SJCRH30 (cell line): ENCODE measurements around the gene EPN2. TPM values are rescaled to one million over a fixed set of nuclear protein-coding genes. Genes with fewer than 3 reads are reported as not detected.

Source experiments
- DNase-seq, 2 experiments: peaks; one replicate each; pipeline ENCODE4 v3.0.0-alpha.2; 2015 to 2020
- H3K27ac ChIP-seq: fragments of 250-450 bp; sonication (Bioruptor Pico); 2 replicates; pipeline ENCODE4 v1.5.1; 2020; ENCODE audit warnings: mild to moderate bottlenecking, moderate library complexity
- H3K27me3 ChIP-seq: fragments of 250-450 bp; sonication (Bioruptor Pico); 2 replicates; pipeline ENCODE4 v1.5.1; 2020; ENCODE audit warnings: mild to moderate bottlenecking, moderate library complexity
- H3K36me3 ChIP-seq: fragments of 250-450 bp; sonication (Bioruptor Pico); 2 replicates; pipeline ENCODE4 v1.5.1; 2020; ENCODE audit warnings: mild to moderate bottlenecking, moderate library complexity
- H3K4me1 ChIP-seq: fragments of 250-450 bp; sonication (Bioruptor Pico); 2 replicates; pipeline ENCODE4 v1.5.1; 2020; ENCODE audit warnings: mild to moderate bottlenecking, moderate library complexity
- H3K4me3 ChIP-seq: fragments of 250-450 bp; sonication (Bioruptor Pico); 2 replicates; pipeline ENCODE4 v1.5.1; 2020; ENCODE audit warnings: mild to moderate bottlenecking, moderate library complexity
- H3K9me3 ChIP-seq: fragments of 250-450 bp; sonication (Bioruptor Pico); replicated peaks from 2 replicates; pipeline ENCODE4 v1.5.1; 2020; ENCODE audit warnings: mild to moderate bottlenecking, moderate library complexity
- total RNA-seq: library from RNA; depleted of rRNA; stranded (reverse); fragments of >200 nt; shearing (Covaris generic); gene quantifications from 2 replicates; pipeline ENCODE4 v1.2.3, GENCODE V29; 2014

The EPN2 gene
- total RNA-seq, 1 experiment from 2014 or later: 64.1 TPM

GRCh38 chr17:19286751-19287341 is 49.7 kb downstream of the EPN2 start:
- Histone ChIP-seq H3K27ac (no peak overlapping the region), H3K36me3 (peaks cover 12% of the 10 kb centered on the region), H3K4me3 (no peak overlapping the region), H3K4me1 (no peaks in the 10 kb centered on the region), H3K27me3 (no peaks in the 10 kb centered on the region), H3K9me3 (no peaks in the 10 kb centered on the region)
- DNase-seq: no peak

DNA sequence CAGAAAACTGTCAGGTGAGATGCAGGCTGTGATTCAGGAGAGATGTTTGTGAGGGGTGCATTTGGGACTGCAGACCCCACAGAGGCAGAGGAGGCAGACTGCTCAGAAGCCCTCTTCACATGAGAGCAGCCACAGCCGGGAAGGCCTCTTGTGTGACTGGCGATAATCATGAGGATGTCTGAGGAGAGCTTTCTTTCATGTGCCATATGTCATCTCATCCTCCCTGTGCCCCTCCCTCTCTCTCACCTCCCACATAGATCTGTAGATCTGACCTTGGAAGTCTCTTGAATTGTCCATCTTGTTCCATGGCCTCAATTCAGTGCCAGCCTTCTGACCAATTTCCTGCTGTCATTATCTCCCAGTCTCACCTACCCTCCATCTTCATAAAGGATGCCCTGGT is 50.5 kb downstream of the EPN2 start:
- no peaks in the 10 kb centered on the region for H3K4me1 ChIP-seq
- no peaks in the 10 kb centered on the region for H3K27me3 ChIP-seq
- H3K36me3 ChIP-seq: peaks cover 8% of the 10 kb centered on the region
- H3K27ac ChIP-seq: no peak overlapping the region
- H3K4me3 ChIP-seq: no peak overlapping the region
- H3K9me3 ChIP-seq: no peaks in the 10 kb centered on the region
- DNase-seq: no peak

DNA sequence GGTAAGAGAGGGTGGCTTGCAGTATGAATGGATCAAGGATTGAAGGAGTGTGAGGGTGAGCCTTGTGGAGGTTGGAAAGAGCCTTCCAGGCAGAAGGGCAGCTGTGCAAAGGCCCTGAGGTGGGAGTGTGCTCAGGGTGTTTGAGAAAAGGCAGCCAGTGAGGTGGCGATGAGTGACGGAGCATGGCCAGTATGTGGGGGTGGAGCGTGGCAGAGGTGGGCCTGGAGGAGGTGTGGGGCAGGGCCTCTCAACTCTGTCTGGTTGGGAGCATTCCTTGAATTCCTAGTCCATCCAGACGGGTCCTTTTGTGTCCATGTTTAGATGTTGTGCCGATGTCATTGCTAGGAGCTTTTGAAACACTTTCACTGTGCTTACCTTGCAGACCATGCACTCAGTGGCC is 51.3 kb downstream of the EPN2 start:
- Histone ChIP-seq H3K4me1 (no peaks in the 10 kb centered on the region), H3K27me3 (no peaks in the 10 kb centered on the region), H3K27ac (no peak overlapping the region), H3K9me3 (no peaks in the 10 kb centered on the region), H3K36me3 (peaks cover 5% of the 10 kb centered on the region), H3K4me3 (no peak overlapping the region)
- no peak for DNase-seq

- no peak for DNase-seq
- H3K9me3 ChIP-seq: no peaks in the 10 kb centered on the region
- H3K27ac ChIP-seq: no peak overlapping the region
- H3K4me3 ChIP-seq: no peak overlapping the region
- peaks cover 5% of the 10 kb centered on the region for H3K36me3 ChIP-seq
- H3K4me1 ChIP-seq: no peaks in the 10 kb centered on the region
- no peaks in the 10 kb centered on the region for H3K27me3 ChIP-seq
These were observed 53.0 kb downstream of the EPN2 start for GRCh38 chr17:19290066-19290705.

DNA sequence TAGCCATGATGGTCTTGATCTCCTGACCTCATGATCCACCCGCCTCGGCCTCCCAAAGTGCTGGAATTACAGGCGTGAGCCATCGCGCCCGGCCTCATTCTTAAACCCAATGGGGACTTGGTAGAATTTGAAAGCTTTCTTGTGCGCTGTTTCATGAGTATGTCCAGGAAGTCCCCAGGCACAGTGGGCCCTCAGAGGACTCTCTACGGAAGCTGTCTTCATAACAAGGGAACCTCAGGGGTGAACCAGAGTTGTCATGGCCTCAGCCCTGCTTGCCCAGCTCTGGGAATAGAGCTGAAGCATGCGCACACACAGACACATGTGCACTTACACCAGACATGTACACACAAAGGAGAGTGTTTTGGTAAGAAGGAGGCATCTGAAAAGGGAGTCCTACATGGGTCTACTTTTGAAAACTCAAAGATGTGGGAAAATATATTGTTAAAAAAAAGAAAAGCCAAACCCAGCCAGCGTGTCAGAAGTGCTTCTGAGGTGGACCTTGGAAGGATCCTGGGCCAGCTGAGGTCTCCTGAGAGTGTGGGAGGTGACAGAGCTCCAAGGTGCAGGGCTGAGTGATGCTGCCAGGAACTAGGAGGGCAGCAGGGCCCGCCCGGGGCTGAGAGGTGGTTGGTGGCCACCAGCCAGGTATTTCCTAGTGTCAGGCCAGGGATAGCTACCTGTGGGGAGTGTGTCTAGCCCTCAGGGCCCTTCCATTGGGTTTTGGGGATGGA is 54.6 kb downstream of the EPN2 start:
- Histone ChIP-seq H3K36me3 (peaks cover 5% of the 10 kb centered on the region; the same call in 1 of the 2 replicates), H3K27ac (no peak overlapping the region), H3K27me3 (no peaks in the 10 kb centered on the region), H3K4me1 (no peaks in the 10 kb centered on the region), H3K9me3 (no peaks in the 10 kb centered on the region), H3K4me3 (no peak overlapping the region)
- no peak for DNase-seq

DNA sequence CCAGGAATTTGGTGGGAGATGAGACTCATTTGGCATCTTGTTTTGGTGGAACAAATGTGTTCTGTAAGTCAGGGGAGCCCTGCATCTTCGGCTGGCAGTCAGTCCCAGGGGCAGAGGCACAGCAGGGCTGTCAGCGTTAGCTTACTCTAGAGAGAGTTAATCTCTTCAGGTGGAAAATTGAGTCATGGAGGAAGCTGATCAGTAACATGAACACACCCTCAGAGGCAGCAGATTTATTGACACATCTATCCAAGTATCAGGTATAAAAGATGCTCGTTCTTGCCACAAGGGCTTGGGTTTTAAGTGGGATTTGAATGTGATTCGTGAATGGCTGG is 55.2 kb downstream of the EPN2 start:
- H3K27ac ChIP-seq: no peak overlapping the region
- H3K4me1 ChIP-seq: no peaks in the 10 kb centered on the region
- H3K27me3 ChIP-seq: no peaks in the 10 kb centered on the region
- peaks cover 5% of the 10 kb centered on the region; the same call in 1 of the 2 replicates for H3K36me3 ChIP-seq
- H3K9me3 ChIP-seq: no peaks in the 10 kb centered on the region
- DNase-seq: no peak
- H3K4me3 ChIP-seq: no peak overlapping the region

GRCh38 chr17:19294443-19294842 is 57.3 kb downstream of the EPN2 start:
- no peaks in the 10 kb centered on the region for H3K36me3 ChIP-seq
- H3K9me3 ChIP-seq: no peaks in the 10 kb centered on the region
- H3K27ac ChIP-seq: no peak overlapping the region

GRCh38 chr17:19295473-19296135 is 58.4 kb downstream of the EPN2 start:
- peaks cover 7% of the 10 kb centered on the region; the same call in 1 of the 2 replicates for H3K4me1 ChIP-seq
- no peak overlapping the region for H3K4me3 ChIP-seq
- H3K36me3 ChIP-seq: no peaks in the 10 kb centered on the region
- H3K27me3 ChIP-seq: no peaks in the 10 kb centered on the region
- DNase-seq: no peak
- H3K9me3 ChIP-seq: no peaks in the 10 kb centered on the region
- H3K27ac ChIP-seq: no peak overlapping the region

More at GRCh38 chr17:19294443-19294842, 57.3 kb downstream of the EPN2 start:
- DNase-seq: no peak
- H3K4me1 ChIP-seq: peaks cover 7% of the 10 kb centered on the region; the same call in 1 of the 2 replicates
- H3K4me3 ChIP-seq: no peak overlapping the region
- no peaks in the 10 kb centered on the region for H3K27me3 ChIP-seq

DNA sequence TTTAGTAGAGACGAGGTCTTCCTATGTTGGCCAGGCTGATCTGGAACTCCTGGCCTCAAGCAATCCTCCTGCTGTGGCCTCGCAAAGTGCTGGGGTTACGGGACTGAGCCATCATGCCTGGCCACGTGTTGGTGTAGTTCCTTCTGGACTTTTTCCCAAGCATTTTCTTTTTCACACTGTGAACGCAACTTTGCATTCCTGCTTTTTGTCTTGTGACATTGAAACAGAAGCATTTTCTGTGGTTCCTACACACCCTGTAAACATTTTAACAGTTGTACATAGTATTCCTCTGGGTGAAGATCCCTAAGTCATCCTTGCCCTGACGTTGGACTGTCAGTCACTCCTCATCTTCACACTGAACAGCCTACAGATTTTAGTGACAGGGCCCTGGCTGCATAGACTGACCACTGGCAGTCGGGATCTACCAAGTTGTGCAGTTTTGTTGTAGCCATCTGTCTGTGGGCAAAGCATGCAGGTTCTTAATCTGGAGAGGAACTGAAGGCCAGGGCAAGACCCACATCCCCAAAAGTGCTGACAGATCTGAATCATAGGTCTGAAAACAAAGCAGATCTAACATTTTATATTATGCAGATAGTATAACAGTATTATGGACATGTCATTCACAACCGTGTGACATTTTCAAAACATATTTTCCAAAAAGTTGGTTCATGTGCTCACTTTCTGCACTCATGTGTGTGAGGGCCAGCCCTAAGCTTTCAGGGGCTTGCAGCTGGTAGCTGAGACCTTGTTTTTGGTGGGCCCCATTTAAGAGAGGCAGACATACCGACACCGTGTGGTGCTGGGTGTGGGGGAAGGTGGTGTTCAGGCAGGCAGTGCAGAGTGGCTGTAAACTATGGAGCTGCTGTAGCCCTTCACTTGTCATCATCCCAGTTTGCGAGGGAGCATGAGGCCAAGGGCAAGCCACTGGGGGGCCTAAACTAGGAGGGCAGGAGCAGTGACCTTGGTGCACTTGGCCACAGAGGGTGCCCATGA is 59.9 kb downstream of the EPN2 start:
- no peaks in the 10 kb centered on the region for H3K27me3 ChIP-seq
- H3K4me3 ChIP-seq: no peak overlapping the region
- peaks cover 8% of the 10 kb centered on the region; the same call in 1 of the 2 replicates for H3K4me1 ChIP-seq
- H3K27ac ChIP-seq: no peak overlapping the region
- no peaks in the 10 kb centered on the region for H3K9me3 ChIP-seq
- no peak for DNase-seq
- no peaks in the 10 kb centered on the region for H3K36me3 ChIP-seq

DNA sequence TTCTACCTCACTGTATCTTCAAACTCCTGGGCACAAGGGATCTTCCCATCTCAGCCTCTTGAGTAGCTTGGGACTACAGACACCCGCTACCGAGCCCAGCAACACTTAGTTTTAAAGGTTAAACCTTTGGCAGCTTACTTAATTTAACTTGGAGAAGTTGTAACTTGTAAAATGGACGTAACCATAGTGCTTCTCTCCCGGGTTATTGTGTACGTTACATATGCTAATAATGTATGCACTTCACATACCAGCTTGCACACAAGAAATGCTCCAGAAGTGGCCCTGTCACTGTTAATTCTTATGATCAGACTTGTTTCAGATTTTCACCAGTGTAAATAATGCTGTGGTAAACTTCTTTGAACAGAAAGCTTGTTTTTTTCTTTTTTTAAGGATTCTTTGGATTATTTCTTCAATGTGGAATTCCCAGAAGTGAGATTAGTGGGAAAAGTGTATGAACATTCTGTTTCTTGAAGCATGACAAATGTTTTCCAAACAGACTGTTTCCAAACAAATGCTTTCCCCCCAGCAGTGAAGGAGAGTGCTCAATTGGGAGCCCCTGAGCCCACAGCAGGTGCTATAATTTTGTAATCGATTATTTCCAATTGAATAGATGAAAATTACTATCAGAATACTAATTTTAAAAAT is 61.5 kb downstream of the EPN2 start:
- Histone ChIP-seq H3K4me3 (no peak overlapping the region), H3K9me3 (no peaks in the 10 kb centered on the region), H3K27me3 (no peaks in the 10 kb centered on the region), H3K4me1 (peaks cover 24% of the 10 kb centered on the region), H3K27ac (no peak overlapping the region), H3K36me3 (no peaks in the 10 kb centered on the region)
- no peak for DNase-seq

GRCh38 chr17:19299214-19299747 is 62.1 kb downstream of the EPN2 start:
- no peak overlapping the region for H3K4me3 ChIP-seq
- H3K36me3 ChIP-seq: no peaks in the 10 kb centered on the region
- H3K27me3 ChIP-seq: no peaks in the 10 kb centered on the region
- H3K4me1 ChIP-seq: peaks cover 30% of the 10 kb centered on the region
- no peaks in the 10 kb centered on the region for H3K9me3 ChIP-seq
- H3K27ac ChIP-seq: no peak overlapping the region
- DNase-seq: no peak

DNA sequence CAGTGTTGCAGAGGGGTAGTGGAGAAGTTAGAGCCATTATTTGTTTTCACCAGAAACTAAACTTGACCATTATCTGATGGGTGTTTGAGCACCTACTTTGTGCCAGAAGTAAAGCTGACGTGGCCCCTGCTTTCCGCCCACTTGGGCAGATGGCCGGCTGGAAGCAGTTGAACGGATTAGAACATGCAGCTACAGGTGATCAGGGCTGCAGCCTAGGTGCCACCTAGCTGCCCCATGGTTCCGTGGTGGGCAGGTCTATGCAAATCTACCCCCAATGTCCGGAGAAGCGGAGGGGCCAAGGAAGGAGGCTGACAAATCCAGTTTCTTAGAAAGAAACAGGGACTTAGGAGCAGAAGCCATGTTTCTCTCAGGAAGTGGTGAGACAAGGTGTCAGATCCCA is 62.7 kb downstream of the EPN2 start:
- peaks cover 34% of the 10 kb centered on the region for H3K4me1 ChIP-seq
- no peaks in the 10 kb centered on the region for H3K36me3 ChIP-seq
- H3K9me3 ChIP-seq: no peaks in the 10 kb centered on the region
- DNase-seq: no peak
- no peaks in the 10 kb centered on the region for H3K27me3 ChIP-seq
- no peak overlapping the region for H3K27ac ChIP-seq
- H3K4me3 ChIP-seq: no peak overlapping the region

DNA sequence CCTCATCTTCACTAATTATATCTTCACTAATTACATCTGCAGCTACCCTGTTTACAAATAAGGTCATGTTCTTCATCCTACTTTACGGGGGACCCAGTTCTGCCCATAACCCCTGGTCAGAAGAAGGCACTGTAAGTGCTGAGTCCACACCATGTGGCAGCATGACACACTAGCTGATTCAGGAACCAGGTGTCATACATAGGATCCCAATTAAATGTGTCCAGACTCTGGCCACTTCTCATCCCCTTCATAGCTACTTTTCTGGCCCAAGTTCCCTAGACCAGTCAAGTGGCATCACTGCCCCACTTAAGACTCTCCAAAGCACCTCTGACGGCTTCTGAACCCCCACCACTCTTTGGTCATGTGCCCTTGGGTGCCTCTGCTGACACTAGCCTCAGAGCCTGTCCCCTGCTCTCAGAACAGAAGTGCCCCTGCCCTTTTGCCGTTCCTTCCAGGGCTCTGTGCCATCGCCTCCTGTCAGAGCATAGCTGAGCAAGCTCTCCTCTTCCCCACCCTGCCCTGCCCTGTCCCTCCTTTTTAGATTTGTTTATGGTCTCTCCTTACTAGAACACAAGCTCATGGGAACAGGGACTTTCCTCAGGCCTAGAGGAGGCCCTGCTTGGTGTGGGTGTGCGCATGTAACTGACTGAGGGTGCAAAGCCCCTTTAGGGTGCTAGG is 64.2 kb downstream of the EPN2 start:
- no peaks in the 10 kb centered on the region for H3K36me3 ChIP-seq
- DNase-seq: no peak

More for the DNA sequence above, 64.2 kb downstream of the EPN2 start:
- Histone ChIP-seq H3K9me3 (no peaks in the 10 kb centered on the region), H3K27me3 (no peaks in the 10 kb centered on the region), H3K4me1 (peaks cover 34% of the 10 kb centered on the region), H3K4me3 (no peak overlapping the region), H3K27ac (no peak overlapping the region)
